ENCODE data around the gene UQCC3. TPM values are rescaled to one million over a fixed set of nuclear protein-coding genes. Genes with fewer than 3 reads are reported as not detected.

UQCC3 gene
- total and polyA plus RNA-seq, 9 of the 15 experiments (the other 6 are each of a cell fraction or from before 2014, with no cell fraction given), result 3.3 to 44.3 (median 8.0) TPM

DNA sequence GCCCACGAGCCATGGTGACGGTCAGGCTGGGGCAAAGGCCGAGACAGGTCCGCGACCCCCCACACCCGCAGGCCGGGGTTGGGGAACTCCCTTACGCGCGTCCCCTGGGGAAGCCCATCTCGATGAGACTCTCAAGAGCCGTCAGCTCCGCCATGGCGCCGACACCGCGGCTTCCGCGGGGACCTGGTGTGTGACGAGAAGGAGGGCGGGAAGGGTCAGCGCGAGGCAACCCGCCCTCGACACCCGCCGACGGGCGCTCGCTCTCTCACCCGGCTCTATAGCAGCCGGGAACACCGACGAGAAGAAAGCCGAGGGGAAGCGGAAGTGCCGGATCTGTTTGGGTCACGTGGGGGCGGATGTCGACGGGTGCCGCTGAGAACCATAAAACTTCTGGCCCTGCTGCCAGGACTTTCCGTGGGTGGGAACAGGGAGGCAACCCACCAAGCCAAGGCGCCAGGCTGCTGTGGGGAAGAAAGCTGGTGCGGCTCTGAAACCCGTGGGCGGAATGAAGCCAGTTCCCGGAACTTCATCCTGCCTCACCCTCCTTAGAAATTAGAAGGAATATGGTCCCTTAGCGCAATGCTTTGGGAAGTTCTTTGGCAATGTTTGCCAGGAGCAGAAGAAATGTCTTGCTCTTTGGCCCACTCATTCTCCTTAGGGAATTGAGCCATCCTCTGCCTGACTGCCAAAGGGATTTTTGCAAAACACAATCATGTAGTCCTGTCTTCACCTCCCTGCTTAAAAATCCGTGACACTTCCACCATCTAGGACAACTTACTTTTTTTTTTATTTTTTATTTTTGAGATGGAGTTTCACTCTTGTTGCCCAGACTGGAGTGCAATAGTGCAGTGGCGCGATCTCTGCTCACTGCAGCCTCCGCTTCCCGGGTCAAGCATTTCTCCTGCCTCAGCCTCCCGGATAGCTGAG, 7.6 kb downstream of the UQCC3 start, which contains the start of gene UBXN1 (continued):
- TF ChIP-seq UBTF (IDR thresholded peaks at IDR 0.05; ENCODE audit: borderline replicate concordance in 1 of 2, low read depth in 2 of 2, low read length in 2 of 2), result 0 out of 4 replicates have a peak, but pooled peaks of 1 of the 2 experiments have one; percentile 50
- TF ChIP-seq TEAD4 (IDR thresholded peaks at IDR 0.05; ENCODE audit: low read length), result no peak
- no peak for TF ChIP-seq TEAD4 (CRISPR knock-in tag; IDR thresholded peaks at IDR 0.05; ENCODE audit: borderline replicate concordance)
- TF ChIP-seq ZEB2 (IDR thresholded peaks at IDR 0.05), result no peak
- peak; percentile 33 for TF ChIP-seq PRDM10 (IDR thresholded peaks at IDR 0.05; ENCODE audit: partially characterized antibody)
- TF ChIP-seq TAF1 (IDR thresholded peaks at IDR 0.05; ENCODE audit: control insufficient read depth, extremely low read depth, insufficient read depth, low read length, severe bottlenecking), result peak; percentile 80
- TF ChIP-seq SNIP1 (IDR thresholded peaks at IDR 0.05; ENCODE audit: low read depth), result no peak
- peak in 1 of 2 experiments; percentile 67; a peak in 2 of 4 replicates for TF ChIP-seq TRIM24 (IDR thresholded peaks at IDR 0.05)
- peak in 1 of 2 experiments; percentile 91; a peak in 1 of 4 replicates for TF ChIP-seq KDM4B (IDR thresholded peaks at IDR 0.05; ENCODE audit: borderline replicate concordance in 2 of 2, low read depth in 1 of 2)
- TF ChIP-seq ATF1 (CRISPR knock-in tag; IDR thresholded peaks at IDR 0.05), result no peak
- peak; percentile 73 for TF ChIP-seq ATF1 (tag; IDR thresholded peaks at IDR 0.05)
- peak; percentile 73; the same call in 1 of the 2 replicates for TF ChIP-seq ZNF184 (CRISPR knock-in tag; IDR thresholded peaks at IDR 0.05)
- TF ChIP-seq SIN3A (IDR thresholded peaks at IDR 0.05; ENCODE audit: borderline replicate concordance in 2 of 2, control insufficient read depth in 1 of 2, low read depth in 2 of 2, low read length in 2 of 2), result peak; percentile 83 to 88
- TF ChIP-seq HDAC1 (IDR thresholded peaks at IDR 0.05), result peak in 1 of 2 experiments; percentile 84; a peak in 3 of 4 replicates
- TF ChIP-seq ARID2 (IDR thresholded peaks at IDR 0.05), result no peak
- peak; percentile 85; the same call in 1 of the 2 replicates for TF ChIP-seq ETV5 (CRISPR knock-in tag; IDR thresholded peaks at IDR 0.05; ENCODE audit: low read depth)
- 0 out of 2 replicates have a peak, but pooled peaks have one; percentile 16 for TF ChIP-seq HMG20B (CRISPR knock-in tag; IDR thresholded peaks at IDR 0.05)
- TF ChIP-seq KAT7 (CRISPR knock-in tag; IDR thresholded peaks at IDR 0.05; ENCODE audit: borderline replicate concordance), result no peak
- no peak for TF ChIP-seq ZNF140 (CRISPR knock-in tag; IDR thresholded peaks at IDR 0.05)
